HepG2 (cell line): Measurements from ENCODE around the gene DEDD2. TPM values are rescaled to one million over a fixed set of nuclear protein-coding genes. Genes with fewer than 3 reads are reported as not detected.

ENCODE experiments used
- ARNT2 ChIP-seq: sonication (generic); formaldehyde crosslinking; IDR thresholded peaks from 2 replicates; pipeline ENCODE4 v1.8.0; 2022; ENCODE audit warnings: mild to moderate bottlenecking, low read depth, missing genetic modification reagents, moderate library complexity
- ATF7 ChIP-seq, 2 experiments: fragments of 450-650 bp in 1 of 2; sonication (generic) in 1 of 2; formaldehyde crosslinking in 1 of 2; IDR thresholded peaks; 2 replicates each; pipeline versions ENCODE4 v1.4.0 to v1.6.1; 2016 to 2020; ENCODE audit warnings: antibody characterized with exemption in 1 of 2, mild to moderate bottlenecking in 1 of 2, missing genetic modification reagents in 1 of 2
- BRD4 ChIP-seq: sonication (generic); formaldehyde crosslinking; IDR thresholded peaks from 2 replicates; pipeline ENCODE4 v1.4.0; 2020; ENCODE audit warnings: missing genetic modification reagents
- CREB1 ChIP-seq, 2 experiments: fragments of 450-650 bp in 1 of 2; IDR thresholded peaks; 2 replicates each; pipeline ENCODE4 v1.6.1; 2016 to 2017; ENCODE audit warnings: control low read depth in 1 of 2, mild to moderate bottlenecking in 1 of 2, missing compliant biosample characterization in 1 of 2, missing genetic modification characterization in 1 of 2
- KDM2A ChIP-seq: sonication (generic); formaldehyde crosslinking; IDR thresholded peaks from 2 replicates; pipeline ENCODE4 v1.4.0; 2020; ENCODE audit warnings: low read depth, missing genetic modification reagents, borderline replicate concordance
- PHF8 ChIP-seq: sonication (generic); formaldehyde crosslinking; IDR thresholded peaks from 2 replicates; pipeline ENCODE4 v1.5.0; 2020; ENCODE audit warnings: missing genetic modification reagents
- SPEN ChIP-seq: sonication (generic); formaldehyde crosslinking; IDR thresholded peaks from 2 replicates; pipeline ENCODE4 v1.5.1; 2020; ENCODE audit warnings: low read depth, mild to moderate bottlenecking, missing genetic modification reagents
- SRF ChIP-seq: IDR thresholded peaks from 2 replicates; pipeline ENCODE4 v1.6.1; 2011; ENCODE audit warnings: mild to moderate bottlenecking, low read depth, low read length, moderate library complexity
- ZFP36L2 ChIP-seq: sonication (generic); formaldehyde crosslinking; IDR thresholded peaks from 2 replicates; pipeline ENCODE4 v1.4.0; 2020; ENCODE audit warnings: missing genetic modification reagents
- ZNF451 ChIP-seq: sonication (generic); formaldehyde crosslinking; IDR thresholded peaks from 2 replicates; pipeline ENCODE4 v1.5.0; 2020; ENCODE audit warnings: mild to moderate bottlenecking, missing genetic modification reagents
- ZNF496 ChIP-seq: sonication (generic); formaldehyde crosslinking; IDR thresholded peaks from 2 replicates; pipeline ENCODE4 v1.8.1; 2023; ENCODE audit warnings: mild to moderate bottlenecking, moderate library complexity, missing genetic modification reagents; ENCODE audit not compliant: insufficient replicate concordance
- ZNF513 ChIP-seq: sonication (generic); formaldehyde crosslinking; conservative IDR thresholded peaks from 2 replicates; pipeline ENCODE4 v1.5.0; 2020; ENCODE audit warnings: missing genetic modification reagents
- ZNF605 ChIP-seq: sonication (generic); formaldehyde crosslinking; IDR thresholded peaks from 2 replicates; pipeline ENCODE4 v1.8.0; 2022; ENCODE audit warnings: mild to moderate bottlenecking, missing genetic modification reagents
- ZNF639 ChIP-seq: conservative IDR thresholded peaks from 2 replicates; pipeline ENCODE4 v1.6.1; 2018; ENCODE audit warnings: missing genetic modification reagents
- ZNF747 ChIP-seq: sonication (generic); formaldehyde crosslinking; IDR thresholded peaks from 2 replicates; pipeline ENCODE4 v1.8.1; 2023; ENCODE audit warnings: missing genetic modification reagents, mild to moderate bottlenecking, borderline replicate concordance
- ZNF749 ChIP-seq: sonication (generic); formaldehyde crosslinking; IDR thresholded peaks from 2 replicates; pipeline ENCODE4 v1.8.0; 2022; ENCODE audit warnings: mild to moderate bottlenecking, missing genetic modification reagents, moderate library complexity, borderline replicate concordance
- ZNF75D ChIP-seq: sonication (generic); formaldehyde crosslinking; IDR thresholded peaks from 2 replicates; pipeline ENCODE4 v1.8.1; 2023; ENCODE audit warnings: missing genetic modification reagents, mild to moderate bottlenecking, borderline replicate concordance
- ZNF773 ChIP-seq: sonication (generic); formaldehyde crosslinking; IDR thresholded peaks from 2 replicates; pipeline ENCODE4 v1.4.0; 2020; ENCODE audit warnings: missing genetic modification reagents, borderline replicate concordance
- polyA plus RNA-seq, 8 experiments: library from polyadenylated mRNA; depleted of rRNA in 3 of 8; stranded (reverse) in 7 of 8; unstranded in 1 of 8; fragments of >200 nt; fragmentation: Illumina TruSeq in 4 of 8; extraction: Trizol in 4 of 8; gene quantifications; 2 replicates each; pipeline versions ENCODE4 v1.2.1 to v1.2.3, GENCODE V29; 2011 to 2016; ENCODE audit warnings: low read depth in 4 of 8, missing spikeins in 1 of 8, mixed read lengths in 1 of 8; ENCODE audit not compliant: insufficient read depth in 1 of 8
- total RNA-seq, 5 experiments: library from RNA; depleted of rRNA; stranded (reverse); fragments of >200 nt; fragmentation: Illumina TruSeq; extraction: Trizol; gene quantifications; 2 replicates each; pipeline ENCODE4 v1.2.3, GENCODE V29; 2016; ENCODE audit warnings: low read depth in 1 of 5
- TF ChIP-seq, protein P1 (sequence below): sonication (generic); formaldehyde crosslinking; IDR thresholded peaks from 2 replicates; pipeline ENCODE4 v1.8.0; 2022; ENCODE audit warnings: mild to moderate bottlenecking, missing genetic modification reagents
- TF ChIP-seq, protein P2 (sequence below): sonication (generic); formaldehyde crosslinking; IDR thresholded peaks from 2 replicates; pipeline ENCODE4 v1.8.0; 2022; ENCODE audit warnings: missing genetic modification reagents, mild to moderate bottlenecking, borderline replicate concordance
- TF ChIP-seq, protein P3 (sequence below): sonication (generic); formaldehyde crosslinking; IDR thresholded peaks from 2 replicates; pipeline ENCODE4 v1.8.1; 2023; ENCODE audit warnings: mild to moderate bottlenecking, missing genetic modification reagents

DEDD2 gene
- total and polyA plus RNA-seq, 2 of the 13 experiments (the other 11 are each of a cell fraction or from before 2014, with no cell fraction given): 19.2 to 24.7 TPM

GRCh38 chr19:42242512-42243409 is 25.3 kb upstream of the DEDD2 start, which contains the start of gene GSK3A (continued):
- TF ChIP-seq ATF7 (IDR thresholded peaks at IDR 0.05) (no peak), ATF7 (CRISPR knock-in tag; IDR thresholded peaks at IDR 0.05) (peak; percentile 2; the same call in 1 of the 2 replicates), CREB1 (IDR thresholded peaks at IDR 0.05) (peak; percentile 86), CREB1 (CRISPR knock-in tag; IDR thresholded peaks at IDR 0.05) (peak; percentile 96), KDM2A (peak; percentile 70), ZNF451 (CRISPR knock-in tag) (0 out of 2 replicates have a peak, but pooled peaks have one; percentile 46), ARNT2 (CRISPR knock-in tag) (peak; percentile 62), ZFP36L2 (CRISPR knock-in tag) (no peak), PHF8 (CRISPR knock-in tag) (peak; percentile 45), ZNF773 (0 out of 2 replicates have a peak, but pooled peaks have one; percentile 36), BRD4 (CRISPR knock-in tag) (0 out of 2 replicates have a peak, but pooled peaks have one; percentile 51), ZNF605 (CRISPR knock-in tag) (peak; percentile 20; the same call in 1 of the 2 replicates), ZNF496 (CRISPR knock-in tag) (no peak), ZNF639 (CRISPR knock-in tag) (peak; percentile 58; the same call in 1 of the 2 replicates), ZNF747 (CRISPR knock-in tag) (no peak), ZNF513 (CRISPR knock-in tag) (peak; percentile 97; the same call in 1 of the 2 replicates), SPEN (CRISPR knock-in tag) (peak; percentile 51; the same call in 1 of the 2 replicates), ZNF75D (CRISPR knock-in tag) (no peak), ZNF749 (CRISPR knock-in tag) (no peak), SRF (peak; percentile 21; the same call in 1 of the 2 replicates)
- TF ChIP-seq, protein P1, sequence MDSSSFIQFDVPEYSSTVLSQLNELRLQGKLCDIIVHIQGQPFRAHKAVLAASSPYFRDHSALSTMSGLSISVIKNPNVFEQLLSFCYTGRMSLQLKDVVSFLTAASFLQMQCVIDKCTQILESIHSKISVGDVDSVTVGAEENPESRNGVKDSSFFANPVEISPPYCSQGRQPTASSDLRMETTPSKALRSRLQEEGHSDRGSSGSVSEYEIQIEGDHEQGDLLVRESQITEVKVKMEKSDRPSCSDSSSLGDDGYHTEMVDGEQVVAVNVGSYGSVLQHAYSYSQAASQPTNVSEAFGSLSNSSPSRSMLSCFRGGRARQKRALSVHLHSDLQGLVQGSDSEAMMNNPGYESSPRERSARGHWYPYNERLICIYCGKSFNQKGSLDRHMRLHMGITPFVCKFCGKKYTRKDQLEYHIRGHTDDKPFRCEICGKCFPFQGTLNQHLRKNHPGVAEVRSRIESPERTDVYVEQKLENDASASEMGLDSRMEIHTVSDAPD (CRISPR knock-in tag): peak; percentile 4; the same call in 1 of the 2 replicates
- TF ChIP-seq, protein P2, sequence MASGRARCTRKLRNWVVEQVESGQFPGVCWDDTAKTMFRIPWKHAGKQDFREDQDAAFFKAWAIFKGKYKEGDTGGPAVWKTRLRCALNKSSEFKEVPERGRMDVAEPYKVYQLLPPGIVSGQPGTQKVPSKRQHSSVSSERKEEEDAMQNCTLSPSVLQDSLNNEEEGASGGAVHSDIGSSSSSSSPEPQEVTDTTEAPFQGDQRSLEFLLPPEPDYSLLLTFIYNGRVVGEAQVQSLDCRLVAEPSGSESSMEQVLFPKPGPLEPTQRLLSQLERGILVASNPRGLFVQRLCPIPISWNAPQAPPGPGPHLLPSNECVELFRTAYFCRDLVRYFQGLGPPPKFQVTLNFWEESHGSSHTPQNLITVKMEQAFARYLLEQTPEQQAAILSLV (CRISPR knock-in tag): 0 out of 2 replicates have a peak, but pooled peaks have one; percentile 4
- TF ChIP-seq, protein P3, sequence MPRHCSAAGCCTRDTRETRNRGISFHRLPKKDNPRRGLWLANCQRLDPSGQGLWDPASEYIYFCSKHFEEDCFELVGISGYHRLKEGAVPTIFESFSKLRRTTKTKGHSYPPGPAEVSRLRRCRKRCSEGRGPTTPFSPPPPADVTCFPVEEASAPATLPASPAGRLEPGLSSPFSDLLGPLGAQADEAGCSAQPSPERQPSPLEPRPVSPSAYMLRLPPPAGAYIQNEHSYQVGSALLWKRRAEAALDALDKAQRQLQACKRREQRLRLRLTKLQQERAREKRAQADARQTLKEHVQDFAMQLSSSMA (CRISPR knock-in tag): no peak
